ENCODE measurements around the gene PROKR1.

Gene PROKR1

GRCh38 chr2:68653538-68653982 is 10.2 kb downstream of the PROKR1 start:
- no peak for TF ChIP-seq ZFX (IDR thresholded peaks at IDR 0.05; ENCODE audit: borderline replicate concordance)
- TF ChIP-seq CTCF (IDR thresholded peaks at IDR 0.05), result no peak
- H3K27ac ChIP-seq, result no peak overlapping the region

GRCh38 chr2:68658266-68658665 is 14.9 kb downstream of the PROKR1 start:
- H3K27ac ChIP-seq, result no peak overlapping the region
- no peak for TF ChIP-seq ZFX (IDR thresholded peaks at IDR 0.05; ENCODE audit: borderline replicate concordance)
- TF ChIP-seq CTCF (IDR thresholded peaks at IDR 0.05), result no peak

GRCh38 chr2:68659081-68659480 is 15.7 kb downstream of the PROKR1 start:
- no peak for TF ChIP-seq CTCF (IDR thresholded peaks at IDR 0.05)
- no peak for TF ChIP-seq ZFX (IDR thresholded peaks at IDR 0.05; ENCODE audit: borderline replicate concordance)

GRCh38 chr2:68660658-68661057 is 17.3 kb downstream of the PROKR1 start:
- no peak for TF ChIP-seq CTCF (IDR thresholded peaks at IDR 0.05)
- TF ChIP-seq ZFX (IDR thresholded peaks at IDR 0.05; ENCODE audit: borderline replicate concordance), result no peak
- H3K27ac ChIP-seq, result no peak overlapping the region

More at GRCh38 chr2:68659081-68659480, 15.7 kb downstream of the PROKR1 start:
- no peak overlapping the region for H3K27ac ChIP-seq

- H3K27ac ChIP-seq, result no peak overlapping the region
- no peak for TF ChIP-seq ZFX (IDR thresholded peaks at IDR 0.05; ENCODE audit: borderline replicate concordance)
- TF ChIP-seq CTCF (IDR thresholded peaks at IDR 0.05), result no peak
Observed at GRCh38 chr2:68662466-68662865, 19.1 kb downstream of the PROKR1 start.

- no peak for TF ChIP-seq ZFX (IDR thresholded peaks at IDR 0.05; ENCODE audit: borderline replicate concordance)
- no peak for TF ChIP-seq CTCF (IDR thresholded peaks at IDR 0.05)
- H3K27ac ChIP-seq, result no peak overlapping the region
Observed at GRCh38 chr2:68663371-68664156, 20.2 kb downstream of the PROKR1 start.

- TF ChIP-seq CTCF (IDR thresholded peaks at IDR 0.05), result no peak
- no peak for TF ChIP-seq ZFX (IDR thresholded peaks at IDR 0.05; ENCODE audit: borderline replicate concordance)
- H3K27ac ChIP-seq, result no peak overlapping the region
Observed at GRCh38 chr2:68667371-68667770, 24.0 kb downstream of the PROKR1 start.
